Uterus (tissue), 2 donors: ENCODE data around the gene PIP4K2A.
"Not testable (repeated sequence)": the region's sequence is repeated elsewhere in the genome, so short reads cannot be mapped to it uniquely, and the experiment has no call there.

Experiments used
- POLR2A ChIP-seq, 2 donors: fragments of 450-650 bp; IDR thresholded peaks; one replicate each; pipeline ENCODE4 v1.6.1; 2016; ENCODE audit warnings: antibody characterized with exemption in 2 of 2, mild to moderate bottlenecking in 1 of 2, moderate library complexity in 1 of 2
- TF ChIP-seq, protein P1 (sequence below), 4 experiments: fragments of 200-600 bp in 2 of 4; fragments of 450-650 bp in 2 of 4; sonication (generic) in 2 of 4; IDR thresholded peaks; one replicate each; pipeline ENCODE4 v1.5.1; 2016 to 2019; ENCODE audit warnings: antibody characterized with exemption in 4 of 4, mild to moderate bottlenecking in 2 of 4, moderate library complexity in 1 of 4

DNA sequence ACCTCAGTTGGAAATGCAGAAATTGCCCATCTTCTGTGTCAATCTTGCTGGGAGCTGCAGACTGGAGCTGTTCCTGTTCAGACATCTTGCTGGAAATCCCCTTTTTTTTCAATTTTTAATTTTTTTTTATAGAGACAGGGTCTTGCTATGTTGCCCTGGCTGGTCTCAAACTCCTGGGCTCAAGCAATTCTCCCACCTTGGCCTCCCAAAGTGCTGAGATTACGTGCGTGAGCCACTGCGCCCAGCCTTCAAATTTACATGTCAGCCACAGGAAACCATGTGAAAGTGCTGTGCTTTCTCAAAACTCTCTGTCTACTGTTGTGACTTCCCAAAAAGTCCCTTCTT lies 200.0 kb downstream of the PIP4K2A start:
- TF ChIP-seq, protein P1, sequence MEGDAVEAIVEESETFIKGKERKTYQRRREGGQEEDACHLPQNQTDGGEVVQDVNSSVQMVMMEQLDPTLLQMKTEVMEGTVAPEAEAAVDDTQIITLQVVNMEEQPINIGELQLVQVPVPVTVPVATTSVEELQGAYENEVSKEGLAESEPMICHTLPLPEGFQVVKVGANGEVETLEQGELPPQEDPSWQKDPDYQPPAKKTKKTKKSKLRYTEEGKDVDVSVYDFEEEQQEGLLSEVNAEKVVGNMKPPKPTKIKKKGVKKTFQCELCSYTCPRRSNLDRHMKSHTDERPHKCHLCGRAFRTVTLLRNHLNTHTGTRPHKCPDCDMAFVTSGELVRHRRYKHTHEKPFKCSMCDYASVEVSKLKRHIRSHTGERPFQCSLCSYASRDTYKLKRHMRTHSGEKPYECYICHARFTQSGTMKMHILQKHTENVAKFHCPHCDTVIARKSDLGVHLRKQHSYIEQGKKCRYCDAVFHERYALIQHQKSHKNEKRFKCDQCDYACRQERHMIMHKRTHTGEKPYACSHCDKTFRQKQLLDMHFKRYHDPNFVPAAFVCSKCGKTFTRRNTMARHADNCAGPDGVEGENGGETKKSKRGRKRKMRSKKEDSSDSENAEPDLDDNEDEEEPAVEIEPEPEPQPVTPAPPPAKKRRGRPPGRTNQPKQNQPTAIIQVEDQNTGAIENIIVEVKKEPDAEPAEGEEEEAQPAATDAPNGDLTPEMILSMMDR (IDR thresholded peaks at IDR 0.05): not testable (repeated sequence)
- TF ChIP-seq POLR2A (IDR thresholded peaks at IDR 0.05): not testable (repeated sequence)
